ENCODE results near the gene YIF1B. TPM values are rescaled to one million over a fixed set of nuclear protein-coding genes. Genes with fewer than 3 reads are reported as not detected.

Gene YIF1B
- total and polyA plus RNA-seq, 4 donors: 34.1 to 74.1 (median 42.9) TPM

GRCh38 chr19:38285567-38285966 lies 30.2 kb downstream of the YIF1B start:
- DNase-seq (ENCODE audit: low spot score): no peak
- H3K27ac ChIP-seq (ENCODE audit: low read depth in 1 of 2, low read length in 2 of 2): no peak overlapping the region
- WGBS: 89% methylated on average over 5 of the region's 5 CpGs
- H3K4me3 ChIP-seq (ENCODE audit: low read depth in 1 of 3, low read length in 3 of 3): no peak overlapping the region
- no peaks in the 10 kb centered on the region for H3K36me3 ChIP-seq (ENCODE audit: control insufficient read depth in 4 of 4, insufficient read depth in 3 of 4, low read depth in 1 of 4, low read length in 3 of 4)
- no peaks in the 10 kb centered on the region for H3K9me3 ChIP-seq (ENCODE audit: control insufficient read depth in 4 of 4, low read length in 3 of 4)
- no peak for TF ChIP-seq JUND (IDR thresholded peaks at IDR 0.05)
- TF ChIP-seq MAX (IDR thresholded peaks at IDR 0.05): no peak
- TF ChIP-seq, protein P1, sequence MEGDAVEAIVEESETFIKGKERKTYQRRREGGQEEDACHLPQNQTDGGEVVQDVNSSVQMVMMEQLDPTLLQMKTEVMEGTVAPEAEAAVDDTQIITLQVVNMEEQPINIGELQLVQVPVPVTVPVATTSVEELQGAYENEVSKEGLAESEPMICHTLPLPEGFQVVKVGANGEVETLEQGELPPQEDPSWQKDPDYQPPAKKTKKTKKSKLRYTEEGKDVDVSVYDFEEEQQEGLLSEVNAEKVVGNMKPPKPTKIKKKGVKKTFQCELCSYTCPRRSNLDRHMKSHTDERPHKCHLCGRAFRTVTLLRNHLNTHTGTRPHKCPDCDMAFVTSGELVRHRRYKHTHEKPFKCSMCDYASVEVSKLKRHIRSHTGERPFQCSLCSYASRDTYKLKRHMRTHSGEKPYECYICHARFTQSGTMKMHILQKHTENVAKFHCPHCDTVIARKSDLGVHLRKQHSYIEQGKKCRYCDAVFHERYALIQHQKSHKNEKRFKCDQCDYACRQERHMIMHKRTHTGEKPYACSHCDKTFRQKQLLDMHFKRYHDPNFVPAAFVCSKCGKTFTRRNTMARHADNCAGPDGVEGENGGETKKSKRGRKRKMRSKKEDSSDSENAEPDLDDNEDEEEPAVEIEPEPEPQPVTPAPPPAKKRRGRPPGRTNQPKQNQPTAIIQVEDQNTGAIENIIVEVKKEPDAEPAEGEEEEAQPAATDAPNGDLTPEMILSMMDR (IDR thresholded peaks at IDR 0.05; ENCODE audit: low read depth, low read length, missing input control): no peak
- TF ChIP-seq RAD21 (IDR thresholded peaks at IDR 0.05): no peak
- no peak for TF ChIP-seq HNF4G (IDR thresholded peaks at IDR 0.05)
- no peak for TF ChIP-seq GABPA (IDR thresholded peaks at IDR 0.05 in 1 of 2, conservative IDR thresholded peaks at IDR 0.05 in 1 of 2)
- no peak for TF ChIP-seq HNF4A (conservative IDR thresholded peaks at IDR 0.05)
- no peak for TF ChIP-seq YY1 (IDR thresholded peaks at IDR 0.05)
- no peak for TF ChIP-seq REST (IDR thresholded peaks at IDR 0.05)
- no peak for TF ChIP-seq SP1 (IDR thresholded peaks at IDR 0.05)
- no peak for TF ChIP-seq TAF1 (conservative IDR thresholded peaks at IDR 0.05)
- TF ChIP-seq FOXA1 (IDR thresholded peaks at IDR 0.05): no peak
- TF ChIP-seq, protein P2, sequence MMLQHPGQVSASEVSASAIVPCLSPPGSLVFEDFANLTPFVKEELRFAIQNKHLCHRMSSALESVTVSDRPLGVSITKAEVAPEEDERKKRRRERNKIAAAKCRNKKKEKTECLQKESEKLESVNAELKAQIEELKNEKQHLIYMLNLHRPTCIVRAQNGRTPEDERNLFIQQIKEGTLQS (IDR thresholded peaks at IDR 0.05): no peak
- TF ChIP-seq ZBTB33 (IDR thresholded peaks at IDR 0.05): no peak
- no peak for TF ChIP-seq EGR1 (IDR thresholded peaks at IDR 0.05; ENCODE audit: low read depth in 2 of 2)
- TF ChIP-seq FOXA2 (IDR thresholded peaks at IDR 0.05): no peak
- no peak for TF ChIP-seq NR2F2 (IDR thresholded peaks at IDR 0.05)
- TF ChIP-seq RXRA (IDR thresholded peaks at IDR 0.05): no peak
- peaks cover 0 to 2% (median 0%) of the 10 kb centered on the region in 4 donors for H3K4me1 ChIP-seq (ENCODE audit: control insufficient read depth in 4 of 4, insufficient read depth in 4 of 4, low read length in 3 of 4)
- H3K27me3 ChIP-seq (ENCODE audit: control insufficient read depth in 4 of 4, insufficient read depth in 4 of 4, low read length in 3 of 4): no peaks in the 10 kb centered on the region
- no peak overlapping the region for H3K9ac ChIP-seq (ENCODE audit: low read depth in 1 of 2, low read length in 2 of 2)
